B cell (primary cell): Measurements from ENCODE around the gene PCDHA6. TPM values are rescaled to one million over a fixed set of nuclear protein-coding genes. Genes with fewer than 3 reads are reported as not detected.
"Not testable (repeated sequence)": the region's sequence is repeated elsewhere in the genome, so short reads cannot be mapped to it uniquely, and the experiment has no call there.

ENCODE experiments used
- ATAC-seq: fragments of 200-7000 bp; cut with Tn5 transposase; one replicate; pipeline ENCODE4 v1.10.0; 2021; ENCODE audit warnings: low read depth, mild to moderate bottlenecking, moderate number of reproducible peaks, moderate library complexity
- CTCF ChIA-PET: fragments of 350-600 bp; sonication (Branson Sonifier 250); formaldehyde crosslinking; loops from one replicate; lab custom pipeline; 2021; ENCODE audit warnings: antibody characterized with exemption, inconsistent platforms; lab: Charles Lee
- POLR2A ChIA-PET: fragments of 350-600 bp; sonication (Branson Sonifier 250); formaldehyde crosslinking; loops from one replicate; lab custom pipeline; 2021; ENCODE audit warnings: antibody characterized with exemption; lab: Charles Lee
- DNase-seq: peaks from one replicate; pipeline ENCODE4 v3.0.0; 2013
- H2AFZ ChIP-seq: 2 replicates; pipeline ENCODE4 v1.6.1; 2012; ENCODE audit warnings: mild to moderate bottlenecking, low read depth, low read length; ENCODE audit not compliant: insufficient read depth, poor library complexity, severe bottlenecking
- H3K27ac ChIP-seq, 2 donors: 1 replicate in 1 of 2; 2 replicates in 1 of 2; pipeline ENCODE4 v1.5.1; 2012 to 2013; ENCODE audit warnings: low read length in 2 of 2, mild to moderate bottlenecking in 2 of 2, moderate library complexity in 1 of 2
- H3K27me3 ChIP-seq, 4 experiments: fragments of 200-600 bp in 1 of 4; sonication (generic) in 1 of 4; replicated peaks in 1 of 4; 1 replicate in 2 of 4; 2 replicates in 2 of 4; pipeline versions ENCODE4 v1.6.1 to v1.7.0; 2013 to 2016; ENCODE audit warnings: low read length in 3 of 4, mild to moderate bottlenecking in 2 of 4, mixed read lengths in 1 of 4, moderate library complexity in 1 of 4; ENCODE audit not compliant: insufficient read depth in 4 of 4, control insufficient read depth in 3 of 4; ENCODE audit errors: control extremely low read depth in 1 of 4
- H3K36me3 ChIP-seq, 2 experiments: replicated peaks in 1 of 2; 1 replicate in 1 of 2; 2 replicates in 1 of 2; pipeline versions ENCODE4 v1.6.1 to v1.7.1; 2013; ENCODE audit warnings: low read length in 1 of 2; ENCODE audit not compliant: insufficient read depth in 2 of 2, control insufficient read depth in 1 of 2; ENCODE audit errors: control extremely low read depth in 1 of 2, extremely low read depth in 1 of 2
- H3K4me1 ChIP-seq, 2 donors: fragments of 200-600 bp in 1 of 2; sonication (generic) in 1 of 2; 1 replicate in 1 of 2; 2 replicates in 1 of 2; pipeline versions ENCODE4 v1.5.1 to v1.6.1; 2013 to 2017; ENCODE audit warnings: low read length in 2 of 2; ENCODE audit not compliant: control insufficient read depth in 2 of 2, insufficient read depth in 2 of 2
- H3K4me2 ChIP-seq: replicated peaks from 2 replicates; pipeline ENCODE3; 2012; ENCODE audit warnings: mild to moderate bottlenecking, low read depth, low read length; ENCODE audit not compliant: poor library complexity, severe bottlenecking
- H3K4me3 ChIP-seq, 5 experiments: fragments of 200-600 bp in 1 of 5; sonication (generic) in 1 of 5; 1 replicate in 3 of 5; 2 replicates in 2 of 5; pipeline versions ENCODE4 v1.5.1 to v1.7.0; 2011 to 2016; ENCODE audit warnings: low read length in 4 of 5, mild to moderate bottlenecking in 4 of 5, low read depth in 2 of 5, control low read depth in 1 of 5, moderate library complexity in 1 of 5; ENCODE audit not compliant: insufficient read depth in 1 of 5; ENCODE audit errors: control extremely low read depth in 1 of 5, extremely low read depth in 1 of 5
- H3K79me2 ChIP-seq: fragments of 200-600 bp; sonication (generic); one replicate; pipeline ENCODE4 v1.6.0; 2016; ENCODE audit warnings: low read length; ENCODE audit not compliant: control insufficient read depth, insufficient read depth
- H3K9ac ChIP-seq: fragments of 200-600 bp; sonication (generic); 2 replicates; pipeline ENCODE4 v1.6.1; 2017; ENCODE audit warnings: mild to moderate bottlenecking, low read length, moderate library complexity
- H3K9me3 ChIP-seq, 3 donors: one replicate each; pipeline versions ENCODE4 v1.6.1 to v1.7.1; 2013; ENCODE audit warnings: low read length in 2 of 3; ENCODE audit not compliant: control insufficient read depth in 2 of 3, insufficient read depth in 1 of 3; ENCODE audit errors: control extremely low read depth in 1 of 3
- H4K20me1 ChIP-seq: 2 replicates; pipeline ENCODE4 v1.6.0; 2012; ENCODE audit warnings: mild to moderate bottlenecking, low read length; ENCODE audit not compliant: insufficient read depth, control insufficient read depth, poor library complexity, severe bottlenecking
- H3K27ac Mint-ChIP-seq: one replicate; pipeline ENCODE4 v1.8.0; 2021; ENCODE audit warnings: mixed read lengths
- H3K27me3 Mint-ChIP-seq: one replicate; pipeline ENCODE4 v1.8.0; 2021; ENCODE audit warnings: mixed read lengths
- H3K4me1 Mint-ChIP-seq: one replicate; pipeline ENCODE4 v1.8.0; 2021; ENCODE audit warnings: mixed read lengths
- H3K4me3 Mint-ChIP-seq: one replicate; pipeline ENCODE4 v1.8.0; 2021; ENCODE audit warnings: mixed read lengths
- H3K9me3 Mint-ChIP-seq: one replicate; pipeline ENCODE4 v1.8.0; 2022; ENCODE audit warnings: mixed read lengths; ENCODE audit not compliant: insufficient read depth
- CTCF ChIP-seq: fragments of 200-600 bp; IDR thresholded peaks from one replicate; pipeline ENCODE4 v1.8.0; 2022; ENCODE audit warnings: antibody characterized with exemption, mild to moderate bottlenecking
- EZH2 ChIP-seq: IDR thresholded peaks from 2 replicates; pipeline ENCODE4 v1.6.1; 2012; ENCODE audit warnings: borderline replicate concordance, low read depth, mild to moderate bottlenecking, moderate library complexity, low read length; ENCODE audit not compliant: insufficient read depth, poor library complexity, severe bottlenecking
- WGBS: methylation state at CpG from one replicate; pipeline ENCODE4 v1.1.5; 2013; ENCODE audit warnings: missing lambda C conversion rate; ENCODE audit not compliant: insufficient coverage; 5-methylcytosine and 5-hydroxymethylcytosine counted together
- intact Hi-C: fragments of 100-400 bp; cut with micrococcal nuclease; formaldehyde crosslinking; loops from one replicate; pipeline ENCODE4 v1.10.0; 2022
- polyA plus RNA-seq: library from polyadenylated mRNA; depleted of rRNA; stranded (reverse); fragments of >200 nt; gene quantifications from 2 replicates; pipeline ENCODE4 v1.2.3, GENCODE V29; 2012
- total RNA-seq, 2 donors: library from RNA; stranded (reverse); fragments of 120-200 nt in 1 of 2; gene quantifications; 1 replicate in 1 of 2; 2 replicates in 1 of 2; pipeline versions ENCODE4 v1.2.3 to v1.2.4, GENCODE V29; 2013 to 2022

Gene PCDHA6
- total and polyA plus RNA-seq, 2 donors (not counting 1 experiment from before 2014, with no cell fraction given), result not detected

GRCh38 chr5:140821375-140822280, 6.1 kb upstream of the PCDHA6 start, which contains the start of gene PCDHA5:
PCDHA5 (plus strand) TSS chr5:140821613.
- Histone ChIP-seq H3K9me3 (peaks cover 0 to 21% (median 2%) of the 10 kb centered on the region in 3 donors), H3K9ac (no peak within 1 kb of the TSS), H3K79me2 (no peaks in the 10 kb centered on the region), H2AFZ (no peak within 1 kb of the TSS), H3K27ac (no peak within 1 kb of the TSS), H4K20me1 (no peaks in the 10 kb centered on the region), H3K4me2 (no peak within 1 kb of the TSS), H3K36me3 (no peaks in the 10 kb centered on the region), H3K4me1 (no peaks in the 10 kb centered on the region), H3K27me3 (peaks cover 0 to 4% (median 1%) of the 10 kb centered on the region in 4 experiments), H3K4me3 (no peak within 1 kb of the TSS)
- DNase-seq (no peak), ATAC-seq (no peak)
- no peaks in the 10 kb centered on the region for H3K9me3 Mint-ChIP-seq
- no peak within 1 kb of the TSS for H3K27ac Mint-ChIP-seq
- intact Hi-C loops, result no loop called here
- peaks cover 9% of the 10 kb centered on the region for H3K27me3 Mint-ChIP-seq
- 50% methylated on average over 26 of the region's 39 CpGs for WGBS
- H3K4me1 Mint-ChIP-seq, result no peaks in the 10 kb centered on the region
- TF ChIP-seq CTCF (no peak), EZH2 (no peak)
- CTCF ChIA-PET, result no interaction called here
- POLR2A ChIA-PET, result no interaction called here
- H3K4me3 Mint-ChIP-seq, result no peak within 1 kb of the TSS

- no peak overlapping the region for H3K27ac Mint-ChIP-seq
- Histone ChIP-seq H3K4me1 (no peaks in the 10 kb centered on the region), H4K20me1 (no peaks in the 10 kb centered on the region), H3K9ac (no peak overlapping the region), H3K27me3 (peaks cover 0 to 8% (median 1%) of the 10 kb centered on the region in 4 experiments), H3K79me2 (no peaks in the 10 kb centered on the region), H3K4me2 (no peak overlapping the region), H3K27ac (no peak overlapping the region), H3K9me3 (peaks cover 0 to 21% (median 2%) of the 10 kb centered on the region in 3 donors), H3K36me3 (no peaks in the 10 kb centered on the region), H3K4me3 (no peak overlapping the region), H2AFZ (no peak overlapping the region)
- no peaks in the 10 kb centered on the region for H3K4me1 Mint-ChIP-seq
- CTCF ChIA-PET, result no interaction called here
- intact Hi-C loops, result no loop called here
- TF ChIP-seq EZH2 (no peak), CTCF (no peak)
- no peak overlapping the region for H3K4me3 Mint-ChIP-seq
- ATAC-seq (no peak), DNase-seq (no peak)
- no peaks in the 10 kb centered on the region for H3K9me3 Mint-ChIP-seq
- WGBS, result 11% methylated on average over 3 of the region's 6 CpGs
- POLR2A ChIA-PET, result no interaction called here
- peaks cover 15% of the 10 kb centered on the region for H3K27me3 Mint-ChIP-seq
Observed at GRCh38 chr5:140822281-140822629, 5.5 kb upstream of the PCDHA6 start.

- 71% methylated on average over 47 of the region's 48 CpGs for WGBS
- H3K27ac ChIP-seq, H4K20me1 ChIP-seq, H3K4me3 ChIP-seq, H3K4me1 Mint-ChIP-seq, H3K27ac Mint-ChIP-seq, DNase-seq, H2AFZ ChIP-seq, H3K4me1 ChIP-seq, POLR2A ChIA-PET, H3K27me3 ChIP-seq, H3K36me3 ChIP-seq, ATAC-seq, H3K4me2 ChIP-seq, H3K4me3 Mint-ChIP-seq, intact Hi-C loops, H3K9ac ChIP-seq, H3K9me3 Mint-ChIP-seq, H3K79me2 ChIP-seq, CTCF ChIA-PET: not testable (repeated sequence)
- H3K9me3 ChIP-seq, result peaks cover 0 to 23% (median 2%) of the 10 kb centered on the region in 3 donors
- peaks cover 11% of the 10 kb centered on the region for H3K27me3 Mint-ChIP-seq
Observed at GRCh38 chr5:140822969-140823368, 4.8 kb upstream of the PCDHA6 start.
